ENCODE results near the gene MAP1B. TPM values are rescaled to one million over a fixed set of nuclear protein-coding genes. Genes with fewer than 3 reads are reported as not detected.

Gene MAP1B
- 60.8 to 61.2 TPM (median 61.0 TPM) in 3 replicates for total RNA-seq

DNA sequence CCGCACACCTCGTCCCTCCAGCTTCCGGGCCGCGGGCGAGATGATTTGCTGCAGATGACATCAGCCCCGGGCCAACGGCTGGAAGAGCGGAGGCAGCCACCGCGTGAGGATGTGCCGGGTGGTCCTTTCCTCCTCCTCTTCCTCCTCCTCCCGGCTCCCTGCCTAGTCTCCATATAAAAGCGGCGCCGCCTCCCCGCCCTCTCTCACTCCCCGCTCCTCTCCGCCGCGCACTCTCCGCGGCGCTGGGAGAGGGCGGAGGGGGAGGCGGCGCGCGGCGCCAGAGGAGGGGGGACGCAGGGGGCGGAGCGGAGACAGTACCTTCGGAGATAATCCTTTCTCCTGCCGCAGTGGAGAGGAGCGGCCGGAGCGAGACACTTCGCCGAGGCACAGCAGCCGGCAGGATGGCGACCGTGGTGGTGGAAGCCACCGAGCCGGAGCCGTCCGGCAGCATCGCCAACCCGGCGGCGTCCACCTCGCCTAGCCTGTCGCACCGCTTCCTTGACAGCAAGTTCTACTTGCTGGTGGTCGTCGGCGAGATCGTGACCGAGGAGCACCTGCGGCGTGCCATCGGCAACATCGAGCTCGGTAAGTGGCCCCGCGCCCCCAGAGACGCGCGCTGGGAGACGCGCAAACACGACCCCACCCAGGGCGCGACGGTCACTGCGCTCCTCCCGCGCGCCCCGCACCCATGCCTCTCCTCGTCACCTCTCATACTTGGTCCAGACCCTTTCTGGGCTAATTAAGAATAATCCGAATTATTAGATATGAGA, at the start of gene MAP1B:
TSS of gene MAP1B (plus strand) at position 345 of the 770 bp plus-strand sequence. CDS start at position 402, 57 bp downstream.
- H3K36me3 Mint-ChIP-seq = peaks cover 1% of the 10 kb centered on the region
- H3K9me3 Mint-ChIP-seq = peaks cover 9% of the 10 kb centered on the region
- no peaks in the 10 kb centered on the region for H3K27me3 Mint-ChIP-seq (ENCODE audit: low read depth)
- DNase-seq (ENCODE audit: low spot score in 2 of 2, unreplicated experiment in 2 of 2) = peak; percentile 45 to 68
- H3K4me1 Mint-ChIP-seq = peaks cover 40% of the 10 kb centered on the region
- H3K27ac Mint-ChIP-seq = peak within 1 kb of the TSS; percentile 59
- H3K4me3 Mint-ChIP-seq = peak within 1 kb of the TSS; percentile 83
- TF ChIP-seq, protein P1, sequence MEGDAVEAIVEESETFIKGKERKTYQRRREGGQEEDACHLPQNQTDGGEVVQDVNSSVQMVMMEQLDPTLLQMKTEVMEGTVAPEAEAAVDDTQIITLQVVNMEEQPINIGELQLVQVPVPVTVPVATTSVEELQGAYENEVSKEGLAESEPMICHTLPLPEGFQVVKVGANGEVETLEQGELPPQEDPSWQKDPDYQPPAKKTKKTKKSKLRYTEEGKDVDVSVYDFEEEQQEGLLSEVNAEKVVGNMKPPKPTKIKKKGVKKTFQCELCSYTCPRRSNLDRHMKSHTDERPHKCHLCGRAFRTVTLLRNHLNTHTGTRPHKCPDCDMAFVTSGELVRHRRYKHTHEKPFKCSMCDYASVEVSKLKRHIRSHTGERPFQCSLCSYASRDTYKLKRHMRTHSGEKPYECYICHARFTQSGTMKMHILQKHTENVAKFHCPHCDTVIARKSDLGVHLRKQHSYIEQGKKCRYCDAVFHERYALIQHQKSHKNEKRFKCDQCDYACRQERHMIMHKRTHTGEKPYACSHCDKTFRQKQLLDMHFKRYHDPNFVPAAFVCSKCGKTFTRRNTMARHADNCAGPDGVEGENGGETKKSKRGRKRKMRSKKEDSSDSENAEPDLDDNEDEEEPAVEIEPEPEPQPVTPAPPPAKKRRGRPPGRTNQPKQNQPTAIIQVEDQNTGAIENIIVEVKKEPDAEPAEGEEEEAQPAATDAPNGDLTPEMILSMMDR (IDR thresholded peaks at IDR 0.05; ENCODE audit: unreplicated experiment) = no peak

GRCh38 chr5:72057816-72058215, 49.5 kb upstream of the MAP1B start:
- DNase-seq (ENCODE audit: low spot score in 2 of 2, unreplicated experiment in 2 of 2) = no peak
- TF ChIP-seq, protein P1 (IDR thresholded peaks at IDR 0.05; ENCODE audit: unreplicated experiment) = no peak
- Mint-ChIP-seq H3K4me3 (no peak overlapping the region), H3K4me1 (no peaks in the 10 kb centered on the region), H3K36me3 (no peaks in the 10 kb centered on the region), H3K9me3 (peaks cover 4% of the 10 kb centered on the region), H3K27ac (no peak overlapping the region), H3K27me3 (ENCODE audit: low read depth) (peaks cover 41% of the 10 kb centered on the region)

DNA sequence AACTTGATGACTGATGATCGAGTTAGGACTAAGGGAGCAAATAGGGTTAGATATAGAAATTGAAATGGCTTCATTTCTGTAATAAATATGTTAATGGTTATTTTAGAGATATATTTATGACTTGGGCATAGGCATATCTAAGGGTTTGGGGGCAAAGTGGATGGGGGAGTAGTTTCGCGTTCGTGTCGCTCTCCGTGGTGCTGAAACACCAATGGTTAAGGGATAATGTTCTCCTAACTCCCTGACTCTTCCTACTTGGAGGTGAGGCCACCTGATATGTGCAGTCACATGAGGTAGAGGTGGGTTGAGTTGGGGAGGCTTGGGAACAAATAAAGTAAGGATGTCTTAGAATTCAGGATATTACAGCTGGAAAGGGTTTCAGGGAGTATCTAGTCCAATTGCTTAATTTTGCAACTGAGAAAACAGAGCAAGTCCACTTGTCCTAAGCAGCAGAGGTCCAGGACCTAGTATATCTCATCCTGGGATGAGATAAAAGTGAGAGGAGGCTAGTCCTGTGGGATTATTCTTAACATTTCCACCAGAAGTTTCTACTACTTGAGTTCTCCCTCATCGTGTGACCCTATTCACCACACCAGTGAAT, 44.0 kb upstream of the MAP1B start:
- no peak overlapping the region for H3K27ac Mint-ChIP-seq
- H3K36me3 Mint-ChIP-seq = no peaks in the 10 kb centered on the region
- TF ChIP-seq, protein P1 (IDR thresholded peaks at IDR 0.05; ENCODE audit: unreplicated experiment) = no peak
- H3K27me3 Mint-ChIP-seq (ENCODE audit: low read depth) = peaks cover 9% of the 10 kb centered on the region
- H3K9me3 Mint-ChIP-seq = no peaks in the 10 kb centered on the region
- no peak overlapping the region for H3K4me3 Mint-ChIP-seq
- peaks cover 26% of the 10 kb centered on the region for H3K4me1 Mint-ChIP-seq
- peak in 1 of 2 experiments; percentile 66 for DNase-seq (ENCODE audit: low spot score in 2 of 2, unreplicated experiment in 2 of 2)

DNA sequence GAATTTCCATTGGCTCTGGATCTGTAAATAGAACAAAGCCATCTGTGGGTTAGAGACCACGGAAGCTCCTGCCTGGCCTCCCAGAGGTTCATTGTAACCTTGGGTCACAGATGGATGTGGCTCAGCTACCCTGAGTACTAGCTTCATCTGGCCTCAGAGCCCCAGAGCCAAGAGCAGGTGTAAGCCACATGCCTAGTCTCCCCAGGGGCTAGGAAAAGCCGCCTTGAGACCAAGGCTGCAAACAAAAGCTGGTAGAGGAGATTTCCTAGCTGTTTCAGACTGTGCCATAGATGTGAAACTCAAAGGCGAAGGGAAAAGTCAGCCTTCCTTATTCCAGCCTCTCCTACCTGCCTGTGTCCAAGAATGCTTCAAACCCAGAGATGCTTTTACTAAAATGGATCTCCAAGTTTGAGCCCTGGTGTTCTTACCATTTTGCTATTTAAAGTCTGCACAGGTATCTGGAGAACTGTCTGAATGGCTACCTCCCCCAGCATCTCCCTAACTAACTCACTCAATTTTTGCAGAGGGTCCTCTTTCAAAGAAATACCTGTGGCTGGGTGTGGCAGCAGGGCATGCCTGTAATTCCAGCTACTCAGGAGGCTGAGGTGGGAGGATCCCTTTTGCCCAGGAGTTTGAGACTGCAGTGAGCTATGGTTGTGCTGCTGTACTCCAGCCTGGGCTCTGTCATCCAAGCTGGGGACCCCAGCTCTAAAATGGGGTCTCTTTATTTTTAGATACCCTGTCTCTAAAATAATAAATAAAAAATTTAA, 42.3 kb upstream of the MAP1B start:
- peaks cover 1% of the 10 kb centered on the region for H3K27me3 Mint-ChIP-seq (ENCODE audit: low read depth)
- H3K4me3 Mint-ChIP-seq = no peak overlapping the region
- no peak for DNase-seq (ENCODE audit: low spot score in 2 of 2, unreplicated experiment in 2 of 2)
- TF ChIP-seq, protein P1 (IDR thresholded peaks at IDR 0.05; ENCODE audit: unreplicated experiment) = no peak
- H3K9me3 Mint-ChIP-seq = no peaks in the 10 kb centered on the region
- H3K36me3 Mint-ChIP-seq = no peaks in the 10 kb centered on the region
- no peak overlapping the region for H3K27ac Mint-ChIP-seq
- peaks cover 26% of the 10 kb centered on the region for H3K4me1 Mint-ChIP-seq

DNA sequence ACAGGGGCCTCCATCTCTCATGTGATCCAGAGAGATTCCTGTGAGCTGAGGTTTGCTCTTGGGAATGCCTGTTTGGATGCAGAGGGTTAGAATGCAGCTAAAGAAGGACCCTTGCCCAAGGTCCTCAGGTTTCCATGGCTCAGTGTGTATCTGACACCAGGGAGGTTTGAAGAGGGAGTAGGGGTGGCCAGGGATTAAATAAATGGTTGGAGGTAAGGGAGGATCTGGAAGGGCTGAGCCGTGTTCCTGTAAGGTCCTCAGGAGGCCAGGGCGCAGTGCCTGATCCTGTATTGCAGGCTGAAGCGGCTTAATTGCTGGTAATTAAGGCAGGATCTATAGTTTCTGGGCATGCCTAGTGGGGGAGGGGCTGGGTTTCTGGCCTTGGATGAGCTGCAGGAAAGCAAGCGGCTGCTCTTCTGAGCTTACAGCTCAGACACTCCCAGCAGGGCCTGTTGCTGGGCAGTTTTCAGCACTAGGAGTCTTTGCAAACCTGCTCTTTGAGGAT, 41.5 kb upstream of the MAP1B start:
- Mint-ChIP-seq H3K27ac (peak overlapping the region; percentile 93), H3K9me3 (no peaks in the 10 kb centered on the region), H3K27me3 (ENCODE audit: low read depth) (no peaks in the 10 kb centered on the region), H3K4me3 (no peak overlapping the region), H3K36me3 (no peaks in the 10 kb centered on the region), H3K4me1 (peaks cover 26% of the 10 kb centered on the region)
- DNase-seq (ENCODE audit: low spot score in 2 of 2, unreplicated experiment in 2 of 2) = peak in 1 of 2 experiments; percentile 49
- TF ChIP-seq, protein P1 (IDR thresholded peaks at IDR 0.05; ENCODE audit: unreplicated experiment) = no peak
